ENCODE measurements around the gene CELA1. TPM values are rescaled to one million over a fixed set of nuclear protein-coding genes. Genes with fewer than 3 reads are reported as not detected.

CELA1 gene
- total RNA-seq, 1 experiment from 2014 or later: not detected

- POLR2A ChIA-PET: no interaction called here
- Mint-ChIP-seq H3K4me3 (no peak overlapping the region), H3K36me3 (peaks cover 10% of the 10 kb centered on the region), H3K4me1 (peaks cover 40% of the 10 kb centered on the region), H3K27me3 (ENCODE audit: low read depth) (no peaks in the 10 kb centered on the region), H3K27ac (peak overlapping the region; percentile 16), H3K9me3 (no peaks in the 10 kb centered on the region)
- DNase-seq (ENCODE audit: low spot score) (no peak), ATAC-seq (no peak; the same call in 1 of the 2 replicates)
- CTCF ChIA-PET: no interaction called here
- TF ChIP-seq STAT6 (CRISPR knock-in tag; conservative IDR thresholded peaks at IDR 0.05; ENCODE audit: low read depth): no peak
- no peak for TF ChIP-seq CREB1 (CRISPR knock-in tag; IDR thresholded peaks at IDR 0.05)
- TF ChIP-seq GABPB1 (CRISPR knock-in tag; IDR thresholded peaks at IDR 0.05): no peak
- TF ChIP-seq HMGXB4 (CRISPR knock-in tag; IDR thresholded peaks at IDR 0.05): no peak
- no peak for TF ChIP-seq JUN (CRISPR knock-in tag; IDR thresholded peaks at IDR 0.05)
- no peak for TF ChIP-seq NR2C2 (CRISPR knock-in tag; IDR thresholded peaks at IDR 0.05)
- no peak for TF ChIP-seq SOX15 (CRISPR knock-in tag; IDR thresholded peaks at IDR 0.05)
- no peak for TF ChIP-seq NFYB (CRISPR knock-in tag; conservative IDR thresholded peaks at IDR 0.05; ENCODE audit: low read depth)
- no peak for TF ChIP-seq MXD4 (CRISPR knock-in tag; IDR thresholded peaks at IDR 0.05; ENCODE audit: borderline replicate concordance)
- no peak for TF ChIP-seq TEAD4 (CRISPR knock-in tag; IDR thresholded peaks at IDR 0.05)
- no peak for TF ChIP-seq USF1 (CRISPR knock-in tag; IDR thresholded peaks at IDR 0.05)
- no peak for TF ChIP-seq ZNF423 (CRISPR knock-in tag; IDR thresholded peaks at IDR 0.05)
- no peak for TF ChIP-seq SMAD3 (CRISPR knock-in tag; IDR thresholded peaks at IDR 0.05; ENCODE audit: borderline replicate concordance)
- TF ChIP-seq NFATC4 (CRISPR knock-in tag; IDR thresholded peaks at IDR 0.05): no peak
Observed at GRCh38 chr12:51382173-51382572, 35.7 kb upstream of the CELA1 start.

GRCh38 chr12:51381226-51382079 lies 35.0 kb upstream of the CELA1 start:
- peak overlapping the region; percentile 7; the same call in 1 of the 2 replicates for H3K27ac Mint-ChIP-seq
- H3K36me3 Mint-ChIP-seq: peaks cover 10% of the 10 kb centered on the region
- H3K4me3 Mint-ChIP-seq: no peak overlapping the region
- DNase-seq (ENCODE audit: low spot score): no peak
- H3K9me3 Mint-ChIP-seq: no peaks in the 10 kb centered on the region
- ChIA-PET CTCF (interaction anchor here (1.0 kb wide), 1 partner anchor 43 kb away, joined by 3 read pairs; the partner anchor contains the start of gene SLC4A8), POLR2A (no interaction called here)
- H3K4me1 Mint-ChIP-seq: peaks cover 35% of the 10 kb centered on the region
- no peaks in the 10 kb centered on the region for H3K27me3 Mint-ChIP-seq (ENCODE audit: low read depth)
- TF ChIP-seq GTF2I (CRISPR knock-in tag; conservative IDR thresholded peaks at IDR 0.05) (0 out of 2 replicates have a peak, but pooled peaks have one; percentile 28), GABPB1 (CRISPR knock-in tag; IDR thresholded peaks at IDR 0.05) (no peak), E2F5 (CRISPR knock-in tag; IDR thresholded peaks at IDR 0.05) (no peak), RORB (CRISPR knock-in tag; IDR thresholded peaks at IDR 0.05) (no peak), FOXP4 (CRISPR knock-in tag; IDR thresholded peaks at IDR 0.05) (no peak), ATF2 (CRISPR knock-in tag; IDR thresholded peaks at IDR 0.05; ENCODE audit: borderline replicate concordance, low read depth) (no peak), OVOL2 (CRISPR knock-in tag; IDR thresholded peaks at IDR 0.05; ENCODE audit: borderline replicate concordance) (no peak), TP53 (CRISPR knock-in tag; IDR thresholded peaks at IDR 0.05) (no peak)
- ATAC-seq: no peak
